GM12878 (cell line): ENCODE results near the gene RAMP1. TPM values are rescaled to one million over a fixed set of nuclear protein-coding genes. Genes with fewer than 3 reads are reported as not detected.

Experiments used
- ATAC-seq: fragments of 200-7000 bp; cut with Tn5 transposase; 3 replicates; pipeline ENCODE4 v1.9.1; 2020; ENCODE audit warnings: mild to moderate bottlenecking, moderate library complexity
- BruUV-seq: library from RNA; stranded (reverse); fragments of 400-500 nt; replicated peaks from 2 replicates; lab custom pipeline; 2021; lab: Mats Ljungman, UMichigan
- CTCF ChIA-PET: fragments of 300-600 bp; sonication (Branson Sonifier 250); formaldehyde crosslinking; extraction: SDS; loops from one replicate; lab custom pipeline; 2021; ENCODE audit warnings: inconsistent platforms; lab: Yijun Ruan, JAX
- POLR2A ChIA-PET: fragments of 350-600 bp; formaldehyde crosslinking; extraction: SDS; loops from one replicate; lab custom pipeline; 2021; ENCODE audit warnings: inconsistent platforms; lab: Charles Lee
- RAD21 ChIA-PET: fragments of 300-600 bp; sonication (Branson Sonifier 250); formaldehyde crosslinking; loops from one replicate; lab custom pipeline; 2023; ENCODE audit warnings: antibody characterized with exemption; ENCODE audit not compliant: unreplicated experiment; lab: Charles Lee
- SMC1A ChIA-PET: fragments of 300-600 bp; sonication (Branson Sonifier 250); formaldehyde crosslinking; loops from one replicate; lab custom pipeline; 2023; ENCODE audit not compliant: unreplicated experiment, uncharacterized antibody; lab: Charles Lee
- DNase-seq: peaks from one replicate; pipeline ENCODE4 v3.0.0-alpha.2; 2011; ENCODE audit warnings: low read depth, low spot score
- FAIRE-seq: peaks from 3 replicates; lab custom pipeline; 2011; peaks lifted over from hg19 to GRCh38; lab: Jason Lieb, UNC
- H2AFZ ChIP-seq: 2 replicates; pipeline ENCODE4 v1.6.0; 2011; ENCODE audit warnings: low read depth, low read length, control low read depth; ENCODE audit not compliant: control insufficient read depth
- H3K27ac ChIP-seq: 2 replicates; pipeline ENCODE4 v1.5.1; 2011; ENCODE audit warnings: control low read depth; ENCODE audit not compliant: control insufficient read depth, insufficient read depth
- H3K27me3 ChIP-seq, 2 experiments: replicated peaks in 1 of 2; 2 replicates each; pipeline versions ENCODE4 v1.6.0 to v1.6.1; 2011; ENCODE audit warnings: low read length in 1 of 2; ENCODE audit not compliant: control insufficient read depth in 2 of 2, insufficient read depth in 2 of 2
- H3K36me3 ChIP-seq, 2 experiments: 2 replicates each; pipeline ENCODE4 v1.5.1; 2011; ENCODE audit warnings: low read length in 1 of 2; ENCODE audit not compliant: control insufficient read depth in 2 of 2, insufficient read depth in 2 of 2
- H3K4me1 ChIP-seq: 2 replicates; pipeline ENCODE4 v1.6.1; 2011; ENCODE audit warnings: mild to moderate bottlenecking, low read length, moderate library complexity, mixed read lengths; ENCODE audit not compliant: control insufficient read depth, insufficient read depth
- H3K4me2 ChIP-seq: 2 replicates; pipeline ENCODE4 v1.6.0; 2011; ENCODE audit warnings: control low read depth; ENCODE audit not compliant: control insufficient read depth, insufficient read depth
- H3K4me3 ChIP-seq: fragments of 200-600 bp; sonication (generic); 2 replicates; pipeline ENCODE4 v1.5.1; 2016
- H3K79me2 ChIP-seq: 2 replicates; pipeline ENCODE4 v1.6.0; 2011; ENCODE audit warnings: low read length; ENCODE audit not compliant: control insufficient read depth, insufficient read depth
- H3K9ac ChIP-seq: 2 replicates; pipeline ENCODE4 v1.8.0; 2011; ENCODE audit warnings: low read length, control low read depth, mixed read lengths; ENCODE audit not compliant: control insufficient read depth, insufficient read depth
- H3K9me3 ChIP-seq: replicated peaks from 3 replicates; pipeline ENCODE4 v1.5.1; 2011; ENCODE audit warnings: mild to moderate bottlenecking, low read length; ENCODE audit not compliant: control insufficient read depth, insufficient read depth
- H4K20me1 ChIP-seq: 2 replicates; pipeline ENCODE4 v1.6.0; 2011; ENCODE audit not compliant: control insufficient read depth, insufficient read depth
- BCL3 ChIP-seq: IDR thresholded peaks from 2 replicates; pipeline ENCODE4 v1.6.1; 2011; ENCODE audit warnings: borderline replicate concordance, low read depth, mild to moderate bottlenecking, moderate library complexity, low read length; ENCODE audit not compliant: insufficient read depth, poor library complexity, severe bottlenecking
- CBFB ChIP-seq: IDR thresholded peaks from 2 replicates; pipeline ENCODE4 v1.6.1; 2016; ENCODE audit warnings: antibody characterized with exemption, low read depth
- CHD1 ChIP-seq: IDR thresholded peaks from 2 replicates; pipeline ENCODE4 v1.6.1; 2012; ENCODE audit warnings: low read depth, low read length, improper control_type of control experiment
- CTCF ChIP-seq, 3 experiments: IDR thresholded peaks in 2 of 3; conservative IDR thresholded peaks in 1 of 3; 2 replicates each; pipeline ENCODE4 v1.5.1; 2011; ENCODE audit warnings: low read depth in 3 of 3, low read length in 3 of 3, mild to moderate bottlenecking in 3 of 3, control low read depth in 2 of 3, moderate library complexity in 2 of 3, inconsistent platforms in 1 of 3, mixed read lengths in 1 of 3; ENCODE audit not compliant: control insufficient read depth in 2 of 3, insufficient read depth in 1 of 3; ENCODE audit errors: extremely low read depth in 1 of 3
- EGR1 ChIP-seq, 2 experiments: IDR thresholded peaks; 1 replicate in 1 of 2; 2 replicates in 1 of 2; pipeline ENCODE4 v1.6.1; 2011 to 2012; ENCODE audit warnings: low read depth in 2 of 2, low read length in 2 of 2, borderline replicate concordance in 1 of 2, mild to moderate bottlenecking in 1 of 2, moderate library complexity in 1 of 2
- FOXM1 ChIP-seq: IDR thresholded peaks from 2 replicates; pipeline ENCODE4 v1.6.1; 2012; ENCODE audit warnings: low read depth, mild to moderate bottlenecking, inconsistent platforms, low read length, moderate library complexity
- IRF5 ChIP-seq: fragments of 450-650 bp; IDR thresholded peaks from 2 replicates; pipeline ENCODE4 v1.6.1; 2017; ENCODE audit warnings: borderline replicate concordance
- LARP7 ChIP-seq: fragments of 450-650 bp; IDR thresholded peaks from 2 replicates; pipeline ENCODE4 v1.6.1; 2017; ENCODE audit warnings: mild to moderate bottlenecking
- MTA2 ChIP-seq: fragments of 450-650 bp; IDR thresholded peaks from 2 replicates; pipeline ENCODE4 v1.6.1; 2016; ENCODE audit warnings: low read depth, mild to moderate bottlenecking, moderate library complexity
- SIN3A ChIP-seq: IDR thresholded peaks from 2 replicates; pipeline ENCODE4 v1.6.1; 2012; ENCODE audit warnings: low read depth, low read length, improper control_type of control experiment
- TCF3 ChIP-seq: IDR thresholded peaks from 2 replicates; pipeline ENCODE4 v1.6.1; 2012; ENCODE audit warnings: low read depth, mild to moderate bottlenecking, low read length, borderline replicate concordance; ENCODE audit not compliant: insufficient read depth
- ZBTB11 ChIP-seq: fragments of 450-650 bp; formaldehyde crosslinking; IDR thresholded peaks from 2 replicates; pipeline ENCODE4 v1.5.0; 2022; ENCODE audit warnings: mild to moderate bottlenecking, missing genetic modification characterization
- ZNF207 ChIP-seq: fragments of 450-650 bp; IDR thresholded peaks from 2 replicates; pipeline ENCODE4 v1.6.1; 2014; ENCODE audit warnings: antibody characterized with exemption, mild to moderate bottlenecking, borderline replicate concordance
- WGBS: methylation state at CpG from one replicate; pipeline ENCODE4 v1.1.6; 2016; ENCODE audit warnings: low lambda C conversion rate; ENCODE audit not compliant: insufficient replicate concordance, insufficient coverage; ENCODE audit errors: missing lambda C conversion rate; 5-methylcytosine and 5-hydroxymethylcytosine counted together
- in situ Hi-C: fragments of 300-500 bp; cut with MboI; formaldehyde crosslinking; loops from 9 replicates; pipeline ENCODE4 v1.14.3; 2018; ENCODE audit warnings: mixed read lengths
- intact Hi-C: fragments of 100-400 bp; cut with micrococcal nuclease; formaldehyde crosslinking; loops from one replicate; pipeline ENCODE4 v1.14.2; 2022; ENCODE audit not compliant: unreplicated experiment
- polyA plus RNA-seq, 11 experiments: library from polyadenylated mRNA; depleted of rRNA in 4 of 11; unstranded in 6 of 11; stranded (reverse) in 5 of 11; fragments of >200 nt; fragmentation: Nextera tagmentation in 4 of 11; fragmentation: Illumina TruSeq in 1 of 11; extraction: Ambion mirVana in 4 of 11; extraction: Trizol in 1 of 11; gene quantifications; 1 replicate in 1 of 11; 2 replicates in 10 of 11; pipeline versions ENCODE4 v1.2.1 to v1.2.3, GENCODE V29; 2011 to 2016; ENCODE audit warnings: inconsistent platforms in 2 of 11, missing spikeins in 2 of 11, low read depth in 1 of 11
- total RNA-seq, 4 experiments: library from RNA; depleted of rRNA in 3 of 4; stranded (reverse); fragments of >200 nt in 3 of 4; fragmentation: Illumina TruSeq in 1 of 4; extraction: Trizol in 1 of 4; gene quantifications; 2 replicates each; pipeline versions ENCODE4 v1.2.1 to v1.2.3, GENCODE V29; 2013 to 2021

The RAMP1 gene
- total and polyA plus RNA-seq, 10 of the 15 experiments (the other 5 are each of a cell fraction or from before 2014, with no cell fraction given): 0.11 to 0.19 (median 0.12) TPM; not detected in 7

- TF ChIP-seq BCL3: no peak
- TF ChIP-seq ZNF207: no peak
- no peak for TF ChIP-seq IRF5
- TF ChIP-seq, all 136 proteins: peak for 31
These were observed 45.6 kb downstream of the RAMP1 start (continued) for GRCh38 chr2:237904831-237905599.

GRCh38 chr2:237907144-237907543 is 47.7 kb downstream of the RAMP1 start:
- TF ChIP-seq SIN3A (no peak), ZBTB11 (no peak), CBFB (no peak), CTCF (IDR thresholded peaks at IDR 0.05 in 2 of 3, conservative IDR thresholded peaks at IDR 0.05 in 1 of 3; ENCODE audit: control insufficient read depth in 2 of 3, extremely low read depth in 1 of 3, insufficient read depth in 1 of 3, low read depth in 3 of 3, low read length in 3 of 3) (no peak), TCF3 (no peak), MTA2 (no peak), FOXM1 (no peak), CHD1 (no peak), LARP7 (no peak), EGR1 (IDR thresholded peaks at IDR 0.05; ENCODE audit: borderline replicate concordance in 1 of 2, low read depth in 2 of 2, low read length in 2 of 2) (no peak)
- TF ChIP-seq, all 136 proteins: peak for 0
- Histone ChIP-seq H3K36me3 (no peaks in the 10 kb centered on the region), H4K20me1 (no peaks in the 10 kb centered on the region), H3K27ac (no peak overlapping the region), H3K27me3 (no peaks in the 10 kb centered on the region), H3K9ac (no peak overlapping the region), H3K4me1 (peaks cover 15% of the 10 kb centered on the region), H3K4me3 (no peak overlapping the region), H3K79me2 (no peaks in the 10 kb centered on the region), H3K4me2 (no peak overlapping the region), H3K9me3 (no peaks in the 10 kb centered on the region; the same call in 2 of the 3 replicates), H2AFZ (no peak overlapping the region)
- CTCF ChIA-PET: no interaction called here
- intact Hi-C loops (no loop called here), in situ Hi-C loops (no loop called here)
- FAIRE-seq: no peak
- WGBS: 100% methylated on average over 1 of the region's 1 CpG
- SMC1A ChIA-PET: interaction anchor here (0.9 kb wide), 1 partner anchor 12 kb away, joined by 3 read pairs; no protein-coding TSS in a partner anchor
- BruUV-seq: no TSS peak
- no peak for ATAC-seq
- POLR2A ChIA-PET: interaction anchor here (0.7 kb wide), 1 partner anchor 29 kb away, joined by 6 read pairs; no protein-coding TSS in a partner anchor
- RAD21 ChIA-PET: no interaction called here
- no peak for DNase-seq
